LNCaP clone FGC (cell line): ENCODE data around the gene IL4I1.

Experiments
- DNase-seq: peaks from one replicate; pipeline ENCODE4 v3.0.0-alpha.2; 2011; ENCODE audit warnings: low read depth
- H3K4me3 ChIP-seq: 2 replicates; pipeline ENCODE4 v1.5.1; 2011; ENCODE audit warnings: mild to moderate bottlenecking, low read depth, low read length, control low read depth
- TF ChIP-seq, protein P1 (sequence below): IDR thresholded peaks from 2 replicates; pipeline ENCODE4 v1.5.1; 2012; ENCODE audit warnings: mild to moderate bottlenecking; ENCODE audit not compliant: control insufficient read depth, insufficient read depth; ENCODE audit errors: extremely low read depth

IL4I1 gene

DNA sequence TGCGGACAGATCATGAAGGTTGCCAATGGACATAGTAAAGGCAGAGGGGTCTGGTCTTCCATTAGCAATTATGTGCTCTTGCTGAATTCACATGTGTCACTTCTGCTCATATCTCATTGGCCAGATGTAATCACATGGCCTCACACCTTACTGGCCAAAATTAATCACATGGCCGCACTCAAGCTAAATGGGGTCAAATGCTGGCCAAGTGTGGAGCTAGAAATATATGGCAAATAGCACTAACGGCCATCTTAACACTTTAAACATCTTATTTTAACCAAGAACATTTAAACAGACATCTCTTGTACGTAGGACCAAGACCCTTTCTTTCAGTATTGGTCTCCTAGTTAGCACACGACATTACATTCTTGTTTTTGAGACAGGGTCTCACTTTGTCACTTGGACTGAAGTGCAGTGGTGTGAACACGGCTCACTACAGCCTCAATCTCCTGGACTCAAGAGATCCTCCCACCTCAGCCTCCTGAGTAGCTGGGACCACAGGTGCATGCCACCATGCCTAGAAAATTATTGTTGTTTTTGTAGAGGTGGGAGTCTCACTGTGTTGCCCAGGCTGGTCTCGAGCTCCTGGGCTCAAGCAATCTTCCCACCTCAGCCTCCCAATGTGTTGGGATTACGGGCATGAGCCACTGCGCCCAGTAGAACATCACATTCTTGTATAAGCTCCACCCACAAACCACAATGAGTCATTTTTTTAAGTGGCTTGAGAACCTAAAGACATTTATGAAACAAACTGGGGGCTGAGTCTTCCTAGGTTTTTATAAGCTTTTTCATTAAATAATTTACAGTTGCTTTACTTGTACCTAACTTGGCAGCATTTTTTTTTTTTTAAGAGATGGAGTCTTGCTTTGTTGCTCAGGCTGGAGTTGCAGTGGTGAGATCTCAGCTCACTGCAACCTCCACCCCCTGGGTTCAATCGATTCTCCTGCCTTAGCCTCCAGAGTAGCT lies 48.7 kb downstream of the IL4I1 start:
- no peak overlapping the region for H3K4me3 ChIP-seq
- TF ChIP-seq, protein P1, sequence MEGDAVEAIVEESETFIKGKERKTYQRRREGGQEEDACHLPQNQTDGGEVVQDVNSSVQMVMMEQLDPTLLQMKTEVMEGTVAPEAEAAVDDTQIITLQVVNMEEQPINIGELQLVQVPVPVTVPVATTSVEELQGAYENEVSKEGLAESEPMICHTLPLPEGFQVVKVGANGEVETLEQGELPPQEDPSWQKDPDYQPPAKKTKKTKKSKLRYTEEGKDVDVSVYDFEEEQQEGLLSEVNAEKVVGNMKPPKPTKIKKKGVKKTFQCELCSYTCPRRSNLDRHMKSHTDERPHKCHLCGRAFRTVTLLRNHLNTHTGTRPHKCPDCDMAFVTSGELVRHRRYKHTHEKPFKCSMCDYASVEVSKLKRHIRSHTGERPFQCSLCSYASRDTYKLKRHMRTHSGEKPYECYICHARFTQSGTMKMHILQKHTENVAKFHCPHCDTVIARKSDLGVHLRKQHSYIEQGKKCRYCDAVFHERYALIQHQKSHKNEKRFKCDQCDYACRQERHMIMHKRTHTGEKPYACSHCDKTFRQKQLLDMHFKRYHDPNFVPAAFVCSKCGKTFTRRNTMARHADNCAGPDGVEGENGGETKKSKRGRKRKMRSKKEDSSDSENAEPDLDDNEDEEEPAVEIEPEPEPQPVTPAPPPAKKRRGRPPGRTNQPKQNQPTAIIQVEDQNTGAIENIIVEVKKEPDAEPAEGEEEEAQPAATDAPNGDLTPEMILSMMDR, result no peak
- no peak for DNase-seq

DNA sequence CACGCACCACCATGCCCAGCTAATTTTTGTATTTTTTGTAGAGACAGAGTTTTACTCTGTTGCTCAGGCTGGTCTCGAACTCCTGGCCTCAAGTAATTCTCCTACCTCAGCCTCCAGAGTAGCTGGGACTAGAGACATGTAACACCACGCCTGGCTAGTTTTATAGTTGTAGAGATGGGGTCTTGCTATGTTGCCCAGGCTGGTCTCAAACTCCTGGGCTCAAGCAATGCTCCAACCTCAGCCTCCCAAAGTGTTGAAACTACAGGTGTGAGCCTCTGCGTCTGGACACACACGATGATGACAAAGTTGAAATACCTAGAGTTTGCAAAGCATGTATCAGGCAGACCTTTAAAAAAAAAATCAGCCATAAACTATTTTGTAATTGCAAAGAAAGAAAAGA lies 50.3 kb downstream of the IL4I1 start:
- TF ChIP-seq, protein P1, result no peak
- H3K4me3 ChIP-seq, result no peak overlapping the region
- no peak for DNase-seq

DNA sequence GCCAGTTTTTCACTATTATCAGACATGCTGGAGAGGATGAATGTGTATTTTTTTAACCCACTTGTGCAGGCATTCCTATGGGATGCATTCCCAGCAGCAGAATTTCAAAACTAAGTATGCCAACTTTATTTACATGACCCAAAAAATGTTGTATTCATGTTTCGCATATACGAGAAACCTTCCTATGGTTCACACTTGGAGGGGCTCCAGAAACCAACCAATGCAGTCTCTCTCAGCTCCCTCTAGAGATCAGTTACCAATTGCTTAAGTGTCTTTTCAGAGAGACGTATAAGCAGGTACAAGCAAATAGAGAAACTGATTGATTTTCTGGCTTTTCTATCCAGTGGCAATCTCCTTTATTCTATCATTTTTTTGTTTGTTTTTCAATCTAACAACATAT lies 51.3 kb downstream of the IL4I1 start:
- H3K4me3 ChIP-seq, result no peak overlapping the region
- no peak for DNase-seq
- TF ChIP-seq, protein P1, result 0 out of 2 replicates have a peak, but pooled peaks have one; percentile 4

DNA sequence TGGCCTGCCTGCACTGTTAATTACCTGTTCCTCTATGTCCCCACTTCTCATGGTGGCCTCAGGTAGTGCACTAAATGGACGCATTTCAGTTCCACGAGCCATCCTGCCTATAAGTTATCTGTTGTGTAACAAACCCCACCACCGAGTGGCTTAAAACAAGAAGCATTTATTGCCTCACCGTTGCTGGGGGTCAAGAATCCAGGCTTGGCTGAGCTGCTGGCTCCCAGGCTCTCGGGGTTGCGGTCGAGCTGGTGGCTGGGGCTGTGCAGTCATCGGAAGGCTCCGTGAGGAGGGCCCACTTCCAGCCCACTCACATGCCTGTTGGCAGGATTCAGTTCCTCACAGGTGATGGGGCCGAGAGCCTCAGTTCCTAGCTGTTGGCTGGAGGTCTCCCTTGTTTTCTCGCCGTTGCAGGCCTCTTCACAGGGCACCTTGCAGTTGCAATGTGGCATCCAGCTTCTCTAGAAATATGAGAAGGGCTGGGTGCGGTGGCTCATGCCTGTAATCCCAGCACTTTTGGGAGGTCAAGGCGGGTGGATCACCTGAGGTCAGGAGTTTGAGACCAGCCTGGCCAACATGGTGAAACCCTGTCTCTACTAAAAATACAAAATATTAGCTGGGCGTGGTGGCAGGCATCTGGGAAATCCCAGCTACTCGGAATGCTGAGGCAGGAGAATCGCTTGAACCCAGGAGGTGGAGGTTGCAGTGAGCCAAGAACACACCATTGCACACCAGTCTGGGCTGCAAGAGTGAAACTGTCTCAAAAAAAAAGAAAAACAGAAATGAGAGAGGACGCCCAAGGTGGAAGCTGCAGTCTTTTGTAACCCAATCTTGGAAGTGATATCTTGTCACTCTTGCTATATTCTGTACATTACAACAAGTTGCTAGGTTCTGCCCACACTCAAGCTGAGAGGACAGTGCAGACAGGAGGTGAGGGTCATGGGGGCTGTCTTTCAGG lies 52.3 kb downstream of the IL4I1 start:
- no peak for DNase-seq
- no peak overlapping the region for H3K4me3 ChIP-seq
- TF ChIP-seq, protein P1, result no peak

DNA sequence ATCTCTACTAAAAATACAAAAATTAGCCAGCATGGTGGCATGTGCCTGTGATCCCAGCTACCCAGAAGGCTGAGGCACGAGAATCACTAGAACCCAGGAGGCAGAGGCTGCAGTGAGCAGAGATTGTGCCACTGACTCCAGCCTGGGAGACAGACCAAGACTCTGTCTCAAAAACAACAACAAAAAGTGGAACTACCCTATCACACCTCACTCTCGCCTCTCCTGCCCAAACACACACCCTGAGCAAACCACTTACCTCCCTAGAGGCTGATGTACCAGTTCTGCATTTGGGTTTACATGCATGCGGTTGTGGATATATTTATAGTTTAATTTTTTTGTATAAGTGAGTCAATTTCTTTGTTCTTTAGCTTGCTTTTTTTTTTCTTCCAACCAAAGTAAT lies 53.4 kb downstream of the IL4I1 start:
- no peak for DNase-seq
- TF ChIP-seq, protein P1, result no peak
- H3K4me3 ChIP-seq, result no peak overlapping the region

DNA sequence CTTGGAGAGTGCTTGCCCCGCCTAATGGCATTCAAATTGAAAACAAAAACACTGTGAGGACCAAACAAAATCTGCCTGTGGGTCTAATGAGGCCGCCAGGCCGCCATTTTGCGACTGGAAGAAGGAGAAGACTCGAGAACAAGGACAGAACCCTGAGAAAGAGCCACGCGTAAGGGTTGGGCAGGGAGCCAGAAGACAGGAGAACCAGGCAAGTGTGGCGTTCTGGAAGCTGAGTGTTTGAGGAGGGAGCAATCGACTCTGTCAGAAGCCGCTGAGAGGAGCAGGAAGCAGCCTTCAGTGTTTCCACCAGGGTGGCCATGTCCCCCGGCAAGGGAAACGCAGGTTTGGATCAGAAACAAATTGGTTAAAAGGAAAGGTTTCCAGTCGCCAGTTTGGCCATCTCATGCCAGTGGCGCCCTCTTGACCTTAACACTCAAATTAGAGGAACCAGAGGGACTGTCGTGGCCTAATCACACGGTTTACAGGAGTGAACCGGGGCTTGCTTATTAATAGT lies 55.9 kb downstream of the IL4I1 start:
- H3K4me3 ChIP-seq, result no peak overlapping the region
- DNase-seq, result no peak
- TF ChIP-seq, protein P1, result no peak
